NCI-H460 (cell line): Measurements from ENCODE around the gene CYP51A1. TPM values are rescaled to one million over a fixed set of nuclear protein-coding genes. Genes with fewer than 3 reads are reported as not detected.

Experiments
- total RNA-seq: library from RNA; depleted of rRNA; stranded (reverse); fragments of >200 nt; shearing (Covaris generic); gene quantifications from 2 replicates; pipeline ENCODE4 v1.2.3, GENCODE V29; 2014; rRNA removed

CYP51A1 gene
- total RNA-seq, 1 experiment from 2014 or later, result 113 TPM

Other genes starting within 250 kb of the CYP51A1 start
- 24.4 and 30.1 TPM in 2 replicates for gene AKAP9, start 193.6 kb downstream of the CYP51A1 start, total RNA-seq
- gene LRRD1, start 44.7 kb upstream of the CYP51A1 start, total RNA-seq, result not detected in 2 replicates
- 58.7 and 61.4 TPM in 2 replicates for gene KRIT1, start 111.4 kb upstream of the CYP51A1 start, total RNA-seq
- 23.3 and 31.4 TPM in 2 replicates for gene ANKIB1, start 111.5 kb upstream of the CYP51A1 start, total RNA-seq